K562 (cell line): Measurements from ENCODE around the gene TMEM234. TPM values are rescaled to one million over a fixed set of nuclear protein-coding genes. Genes with fewer than 3 reads are reported as not detected.
A peak's percentile ranks its signal among the peaks of the same experiment; 100 is the strongest.

Source experiments
- ZFX ChIP-seq: sonication (generic); formaldehyde crosslinking; IDR thresholded peaks from 2 replicates; pipeline ENCODE4 v1.8.0; 2022; ENCODE audit warnings: mild to moderate bottlenecking, missing genetic modification reagents, moderate library complexity
- ZSCAN32 ChIP-seq: fragments of 450-650 bp; formaldehyde crosslinking; IDR thresholded peaks from 2 replicates; pipeline ENCODE4 v1.4.0; 2020; ENCODE audit warnings: mild to moderate bottlenecking, moderate library complexity
- polyA plus RNA-seq, 8 experiments: library from polyadenylated mRNA; depleted of rRNA in 4 of 8; stranded (reverse) in 5 of 8; unstranded in 3 of 8; fragments of >200 nt; fragmentation: Nextera tagmentation in 2 of 8; fragmentation: Illumina TruSeq in 1 of 8; extraction: Ambion mirVana in 2 of 8; extraction: Trizol in 1 of 8; gene quantifications; 2 replicates each; pipeline versions ENCODE4 v1.2.1 to v1.2.3, GENCODE V29; 2011 to 2014; ENCODE audit warnings: inconsistent platforms in 1 of 8, missing spikeins in 1 of 8
- total RNA-seq, 7 experiments: library from RNA; depleted of rRNA in 6 of 7; stranded (reverse); fragments of >200 nt in 6 of 7; fragmentation: Illumina TruSeq in 2 of 7; extraction: Trizol in 2 of 7; gene quantifications; 2 replicates each; pipeline versions ENCODE4 v1.2.1 to v1.2.3, GENCODE V29; 2011 to 2021; ENCODE audit warnings: low replicate concordance in 1 of 7
- TF ChIP-seq, protein P1 (sequence below), 2 experiments: fragments of 450-650 bp; IDR thresholded peaks; 2 replicates each; pipeline ENCODE4 v1.6.1; 2016
- TF ChIP-seq, protein P2 (sequence below): fragments of 250-450 bp; sonication (Bioruptor Pico); IDR thresholded peaks from 2 replicates; pipeline ENCODE4 v1.5.0; 2022; ENCODE audit warnings: mild to moderate bottlenecking
- TF ChIP-seq, protein P3 (sequence below): fragments of 450-650 bp; IDR thresholded peaks from 2 replicates; pipeline ENCODE4 v1.7.0; 2016; ENCODE audit warnings: borderline replicate concordance

Gene TMEM234
- total and polyA plus RNA-seq, 9 of the 15 experiments (the other 6 are each of a cell fraction or from before 2014, with no cell fraction given): 5.0 to 12.9 (median 7.6) TPM

DNA sequence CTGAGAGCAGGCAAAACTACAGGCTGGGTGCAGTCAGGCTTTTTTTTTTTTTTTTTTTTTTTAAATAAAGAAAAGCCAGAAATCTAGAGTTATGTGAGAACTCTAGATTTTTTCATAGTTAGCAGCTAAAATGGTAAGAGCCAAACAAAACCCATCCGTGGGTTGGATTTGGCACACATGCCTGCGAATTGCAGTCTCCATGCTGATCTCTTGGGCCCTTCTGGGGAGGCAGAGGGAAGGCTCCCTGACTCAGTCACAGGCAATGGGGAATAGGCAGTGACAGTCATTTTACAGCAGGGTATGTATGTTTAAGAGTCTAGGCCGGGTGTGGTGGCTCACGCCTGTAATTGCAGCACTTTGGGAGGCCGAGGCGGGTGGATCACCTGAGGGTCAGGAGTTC lies 40.1 kb downstream of the TMEM234 start (continued):
- TF ChIP-seq, protein P1, sequence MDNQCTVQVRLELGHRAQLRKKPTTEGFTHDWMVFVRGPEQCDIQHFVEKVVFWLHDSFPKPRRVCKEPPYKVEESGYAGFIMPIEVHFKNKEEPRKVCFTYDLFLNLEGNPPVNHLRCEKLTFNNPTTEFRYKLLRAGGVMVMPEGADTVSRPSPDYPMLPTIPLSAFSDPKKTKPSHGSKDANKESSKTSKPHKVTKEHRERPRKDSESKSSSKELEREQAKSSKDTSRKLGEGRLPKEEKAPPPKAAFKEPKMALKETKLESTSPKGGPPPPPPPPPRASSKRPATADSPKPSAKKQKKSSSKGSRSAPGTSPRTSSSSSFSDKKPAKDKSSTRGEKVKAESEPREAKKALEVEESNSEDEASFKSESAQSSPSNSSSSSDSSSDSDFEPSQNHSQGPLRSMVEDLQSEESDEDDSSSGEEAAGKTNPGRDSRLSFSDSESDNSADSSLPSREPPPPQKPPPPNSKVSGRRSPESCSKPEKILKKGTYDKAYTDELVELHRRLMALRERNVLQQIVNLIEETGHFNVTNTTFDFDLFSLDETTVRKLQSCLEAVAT (IDR thresholded peaks at IDR 0.05): no peak
- 0 out of 2 replicates have a peak, but pooled peaks have one; percentile 28 for TF ChIP-seq ZFX (CRISPR knock-in tag)
- no peak for TF ChIP-seq ZSCAN32 (CRISPR knock-in tag)
- TF ChIP-seq, protein P2, sequence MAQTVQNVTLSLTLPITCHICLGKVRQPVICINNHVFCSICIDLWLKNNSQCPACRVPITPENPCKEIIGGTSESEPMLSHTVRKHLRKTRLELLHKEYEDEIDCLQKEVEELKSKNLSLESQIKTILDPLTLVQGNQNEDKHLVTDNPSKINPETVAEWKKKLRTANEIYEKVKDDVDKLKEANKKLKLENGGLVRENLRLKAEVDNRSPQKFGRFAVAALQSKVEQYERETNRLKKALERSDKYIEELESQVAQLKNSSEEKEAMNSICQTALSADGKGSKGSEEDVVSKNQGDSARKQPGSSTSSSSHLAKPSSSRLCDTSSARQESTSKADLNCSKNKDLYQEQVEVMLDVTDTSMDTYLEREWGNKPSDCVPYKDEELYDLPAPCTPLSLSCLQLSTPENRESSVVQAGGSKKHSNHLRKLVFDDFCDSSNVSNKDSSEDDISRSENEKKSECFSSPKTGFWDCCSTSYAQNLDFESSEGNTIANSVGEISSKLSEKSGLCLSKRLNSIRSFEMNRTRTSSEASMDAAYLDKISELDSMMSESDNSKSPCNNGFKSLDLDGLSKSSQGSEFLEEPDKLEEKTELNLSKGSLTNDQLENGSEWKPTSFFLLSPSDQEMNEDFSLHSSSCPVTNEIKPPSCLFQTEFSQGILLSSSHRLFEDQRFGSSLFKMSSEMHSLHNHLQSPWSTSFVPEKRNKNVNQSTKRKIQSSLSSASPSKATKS: no peak
- TF ChIP-seq, protein P3, sequence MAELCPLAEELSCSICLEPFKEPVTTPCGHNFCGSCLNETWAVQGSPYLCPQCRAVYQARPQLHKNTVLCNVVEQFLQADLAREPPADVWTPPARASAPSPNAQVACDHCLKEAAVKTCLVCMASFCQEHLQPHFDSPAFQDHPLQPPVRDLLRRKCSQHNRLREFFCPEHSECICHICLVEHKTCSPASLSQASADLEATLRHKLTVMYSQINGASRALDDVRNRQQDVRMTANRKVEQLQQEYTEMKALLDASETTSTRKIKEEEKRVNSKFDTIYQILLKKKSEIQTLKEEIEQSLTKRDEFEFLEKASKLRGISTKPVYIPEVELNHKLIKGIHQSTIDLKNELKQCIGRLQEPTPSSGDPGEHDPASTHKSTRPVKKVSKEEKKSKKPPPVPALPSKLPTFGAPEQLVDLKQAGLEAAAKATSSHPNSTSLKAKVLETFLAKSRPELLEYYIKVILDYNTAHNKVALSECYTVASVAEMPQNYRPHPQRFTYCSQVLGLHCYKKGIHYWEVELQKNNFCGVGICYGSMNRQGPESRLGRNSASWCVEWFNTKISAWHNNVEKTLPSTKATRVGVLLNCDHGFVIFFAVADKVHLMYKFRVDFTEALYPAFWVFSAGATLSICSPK: no peak
